ENCODE results near the gene NR2E1.

Gene NR2E1

GRCh38 chr6:108165714-108166663, at the start of gene NR2E1:
TSS of gene NR2E1 (plus strand) at chr6:108166022. CDS start at chr6:108166766, 744 bp downstream.
- DNase-seq (ENCODE audit: low read depth): no peak

- no peak for DNase-seq (ENCODE audit: low read depth)
These were observed 49.0 kb upstream of the NR2E1 start for GRCh38 chr6:108116546-108117426.

- no peak for DNase-seq (ENCODE audit: low read depth)
These were observed 48.1 kb upstream of the NR2E1 start for GRCh38 chr6:108117427-108118358.

- DNase-seq (ENCODE audit: low read depth): no peak
These were observed 47.5 kb upstream of the NR2E1 start for GRCh38 chr6:108118359-108118724.

GRCh38 chr6:108118810-108119768, 46.7 kb upstream of the NR2E1 start:
- no peak for DNase-seq (ENCODE audit: low read depth)

- DNase-seq (ENCODE audit: low read depth): no peak
These were observed 46.1 kb upstream of the NR2E1 start for GRCh38 chr6:108119769-108120141.

- no peak for DNase-seq (ENCODE audit: low read depth)
These were observed 45.5 kb upstream of the NR2E1 start for GRCh38 chr6:108120311-108120710.

- DNase-seq (ENCODE audit: low read depth): no peak
These were observed 44.2 kb upstream of the NR2E1 start for GRCh38 chr6:108121612-108122011.

- no peak for DNase-seq (ENCODE audit: low read depth)
These were observed 42.3 kb upstream of the NR2E1 start for GRCh38 chr6:108123481-108123929.

GRCh38 chr6:108123946-108124345, 41.9 kb upstream of the NR2E1 start:
- no peak for DNase-seq (ENCODE audit: low read depth)

- DNase-seq (ENCODE audit: low read depth): no peak
These were observed 38.8 kb upstream of the NR2E1 start for GRCh38 chr6:108127056-108127455.

GRCh38 chr6:108127826-108128225, 38.0 kb upstream of the NR2E1 start:
- DNase-seq (ENCODE audit: low read depth): no peak

GRCh38 chr6:108130262-108130661, 35.6 kb upstream of the NR2E1 start:
- no peak for DNase-seq (ENCODE audit: low read depth)

GRCh38 chr6:108132863-108133262, 33.0 kb upstream of the NR2E1 start:
- DNase-seq (ENCODE audit: low read depth): no peak

GRCh38 chr6:108133594-108134179, 32.1 kb upstream of the NR2E1 start:
- DNase-seq (ENCODE audit: low read depth): no peak

- no peak for DNase-seq (ENCODE audit: low read depth)
These were observed 31.4 kb upstream of the NR2E1 start for GRCh38 chr6:108134213-108134970.

- no peak for DNase-seq (ENCODE audit: low read depth)
These were observed 23.6 kb upstream of the NR2E1 start for GRCh38 chr6:108142240-108142639.

- DNase-seq (ENCODE audit: low read depth): no peak
These were observed 20.2 kb upstream of the NR2E1 start for GRCh38 chr6:108145639-108146038.

- DNase-seq (ENCODE audit: low read depth): no peak
These were observed 13.4 kb upstream of the NR2E1 start for GRCh38 chr6:108152446-108152845.
